ENCODE results near the gene CDC20B. TPM values are rescaled to one million over a fixed set of nuclear protein-coding genes. Genes with fewer than 3 reads are reported as not detected.
"Not testable (repeated sequence)": the region's sequence is repeated elsewhere in the genome, so short reads cannot be mapped to it uniquely, and the experiment has no call there.

The CDC20B gene
- polyA plus RNA-seq, 4 donors, result 0.54 to 0.95 (median 0.69) TPM

DNA sequence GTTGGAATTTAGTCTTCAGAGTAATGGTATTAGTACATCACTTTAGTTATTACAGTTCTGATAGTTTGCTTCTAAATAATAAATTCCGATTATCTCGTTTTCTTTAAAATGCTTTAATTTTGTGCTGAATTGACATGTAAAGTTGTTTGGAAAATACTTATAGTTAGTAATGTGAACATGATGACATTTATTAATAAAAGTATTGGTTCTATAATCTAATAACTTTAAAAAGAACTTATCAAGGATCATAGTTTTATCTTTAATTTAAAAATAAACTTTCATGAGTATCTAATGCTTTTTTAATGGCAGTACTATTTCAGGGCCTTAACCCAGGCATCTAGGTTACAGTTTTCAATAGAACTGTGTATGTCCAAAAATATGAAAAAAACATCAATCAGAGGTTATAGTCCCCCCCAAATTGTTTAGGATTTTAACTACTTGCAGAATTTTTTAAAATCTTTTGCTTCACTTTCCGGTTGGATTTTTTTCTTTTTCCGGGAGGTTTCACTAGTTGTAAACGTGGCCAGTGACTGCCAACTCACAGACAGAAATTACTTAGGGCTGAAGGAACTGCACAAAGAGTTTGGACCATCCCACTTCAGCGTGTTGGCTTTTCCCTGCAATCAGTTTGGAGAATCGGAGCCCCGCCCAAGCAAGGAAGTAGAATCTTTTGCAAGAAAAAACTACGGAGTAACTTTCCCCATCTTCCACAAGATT lies 12.3 kb downstream of the CDC20B start:
- peak in 2 of 4 donors; percentile 65 to 80 for DNase-seq (ENCODE audit: low read depth in 4 of 4, low spot score in 2 of 4)

DNA sequence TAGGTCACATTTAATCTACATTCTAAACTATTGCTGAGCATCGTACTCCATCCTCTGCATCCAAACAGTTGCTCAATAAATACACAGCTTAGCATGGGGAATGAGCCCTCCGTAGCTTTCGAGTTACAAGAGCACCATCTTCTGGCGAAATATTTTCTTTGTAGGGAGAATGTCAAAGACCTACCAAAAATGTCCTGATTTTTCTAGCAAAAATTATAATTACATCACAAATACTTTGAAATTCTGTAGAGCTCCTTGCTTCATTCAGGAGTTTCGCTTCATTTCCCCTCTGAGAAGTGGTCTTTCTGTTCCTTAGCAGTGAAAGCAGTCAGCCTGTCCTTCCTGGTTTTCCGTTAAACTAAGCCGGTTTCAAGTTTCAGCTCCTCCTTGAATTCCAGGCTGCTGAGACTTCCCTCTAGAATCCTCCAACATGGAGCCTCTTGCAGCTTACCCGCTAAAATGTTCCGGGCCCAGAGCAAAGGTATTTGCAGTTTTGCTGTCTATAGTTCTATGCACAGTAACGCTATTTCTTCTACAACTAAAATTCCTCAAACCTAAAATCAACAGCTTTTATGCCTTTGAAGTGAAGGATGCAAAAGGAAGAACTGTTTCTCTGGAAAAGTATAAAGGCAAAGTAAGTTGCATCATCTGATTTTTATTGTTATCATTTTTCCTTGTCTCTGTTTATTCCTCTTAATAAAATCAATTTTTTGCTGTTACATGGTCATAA lies 13.0 kb downstream of the CDC20B start, which contains the start of gene GPX8:
TSS of gene GPX8 (plus strand) at position 409 of the 730 bp plus-strand sequence. CDS start at position 431, 22 bp downstream.
- peak in 3 of 4 donors; percentile 78 to 91 (median 88) for DNase-seq (ENCODE audit: low read depth in 4 of 4, low spot score in 2 of 4)

DNA sequence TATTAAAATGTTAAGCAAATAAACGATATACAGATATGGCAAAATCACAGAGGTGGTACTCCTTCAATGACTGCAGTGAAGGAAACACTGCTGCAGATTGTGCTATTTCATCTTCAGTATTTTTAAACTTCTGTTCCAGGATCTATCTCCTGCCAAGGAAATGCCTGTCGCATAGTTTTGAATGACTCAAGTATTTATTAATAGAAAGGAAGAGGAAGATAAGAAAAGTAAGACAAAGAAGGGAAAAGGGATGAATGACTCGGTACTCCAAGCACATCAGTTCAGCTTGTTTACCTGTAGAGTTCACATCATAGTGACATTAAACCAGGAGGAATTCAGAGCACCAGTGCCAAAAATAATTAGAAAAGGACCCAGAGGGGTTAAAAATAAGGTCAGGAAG lies 18.1 kb downstream of the CDC20B start:
- no peak for DNase-seq (ENCODE audit: low read depth in 4 of 4, low spot score in 2 of 4)

DNA sequence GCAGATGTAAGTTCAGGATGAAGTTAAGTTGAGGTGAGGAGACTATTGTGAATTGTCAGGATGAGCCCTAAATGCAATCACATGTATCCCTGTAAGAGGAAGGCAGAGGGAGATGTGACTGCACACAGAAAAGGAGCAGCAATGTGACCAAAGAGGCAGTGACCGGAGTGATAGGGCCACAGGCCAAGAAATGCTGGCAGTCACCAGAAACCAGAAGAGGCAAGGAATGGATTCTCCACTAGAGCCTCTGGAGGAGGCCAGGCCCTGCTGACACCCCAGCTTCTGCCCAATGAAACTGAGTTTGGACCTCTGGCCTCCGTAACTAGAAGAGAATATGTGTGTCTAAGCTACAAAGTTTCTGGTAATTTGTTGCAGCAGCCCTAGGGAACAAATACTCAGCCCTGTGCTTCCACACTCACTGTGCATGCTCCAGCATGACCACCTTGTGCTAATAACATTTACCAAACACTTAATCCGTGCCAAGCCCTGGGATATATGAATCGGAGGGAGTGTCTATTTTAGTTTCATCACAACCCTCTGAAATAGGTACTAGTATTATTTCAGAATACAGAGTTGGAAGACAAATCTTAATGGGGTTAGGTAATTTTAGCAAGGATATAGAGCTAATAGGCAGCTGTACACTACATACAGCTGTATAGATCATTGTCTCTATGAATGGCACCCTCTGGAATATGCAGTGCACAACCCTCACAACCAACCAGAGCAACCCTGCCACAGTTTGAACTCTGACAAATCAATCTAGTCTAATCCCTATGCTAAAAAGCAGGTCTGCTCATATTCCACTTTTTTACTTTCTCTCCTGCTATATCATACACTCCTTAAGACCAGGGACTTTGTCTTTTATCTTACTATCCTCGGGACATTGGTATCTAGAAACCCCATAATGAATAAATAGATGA lies 20.8 kb downstream of the CDC20B start:
- DNase-seq (ENCODE audit: low read depth in 4 of 4, low spot score in 2 of 4), result no peak

DNA sequence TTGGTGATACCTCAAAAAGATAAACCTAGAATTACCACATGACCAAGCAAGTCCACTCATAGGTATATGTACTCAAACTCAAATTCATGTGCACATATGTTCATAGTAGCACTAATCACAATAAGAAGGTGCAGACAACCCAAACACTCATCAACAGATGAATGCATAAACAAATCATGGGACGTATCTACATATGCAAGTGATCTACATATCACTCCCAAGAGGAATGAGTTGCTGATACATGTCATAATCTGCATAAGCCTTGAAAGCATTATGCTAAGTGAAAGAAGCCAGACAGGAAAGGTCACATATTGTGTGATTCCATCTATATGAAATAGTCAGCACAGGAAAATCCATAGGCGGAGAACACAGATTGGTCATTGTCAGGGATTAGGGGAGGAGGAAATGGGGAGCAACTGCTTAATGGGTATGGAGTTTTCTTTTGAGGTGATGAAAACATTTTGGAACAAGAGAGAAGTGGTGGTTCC lies 23.6 kb downstream of the CDC20B start:
- no peak for DNase-seq (ENCODE audit: low read depth in 4 of 4, low spot score in 2 of 4)

DNA sequence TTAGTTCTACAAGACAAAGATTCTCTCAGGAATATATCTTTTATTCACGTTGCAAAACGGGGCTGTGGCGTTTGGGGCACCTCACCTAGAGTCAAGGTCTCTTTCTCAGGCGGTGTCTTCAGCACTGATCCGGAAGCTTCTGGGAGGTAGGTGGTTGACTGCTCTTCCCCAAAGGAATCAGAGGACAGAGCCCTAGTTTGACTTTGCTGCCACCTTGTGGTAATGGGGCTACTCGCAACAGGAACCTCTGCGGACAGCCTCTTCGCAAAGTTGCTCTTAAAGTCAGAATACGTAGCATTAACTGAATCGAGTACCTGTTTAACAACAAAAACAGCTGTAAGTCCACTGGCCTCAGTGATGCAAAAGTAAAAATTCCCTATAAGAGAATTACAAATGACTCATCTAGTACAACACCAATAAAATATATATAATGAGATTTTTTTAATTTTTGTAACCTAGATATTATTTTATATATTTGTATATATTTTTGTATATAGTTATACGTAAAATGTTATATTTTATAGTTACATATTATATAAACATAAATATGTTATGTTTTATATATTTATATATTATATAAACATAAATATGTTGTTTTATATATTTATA lies 26.3 kb downstream of the CDC20B start:
- peak; percentile 48 to 86 (median 75) for DNase-seq (ENCODE audit: low read depth in 4 of 4, low spot score in 2 of 4)

DNA sequence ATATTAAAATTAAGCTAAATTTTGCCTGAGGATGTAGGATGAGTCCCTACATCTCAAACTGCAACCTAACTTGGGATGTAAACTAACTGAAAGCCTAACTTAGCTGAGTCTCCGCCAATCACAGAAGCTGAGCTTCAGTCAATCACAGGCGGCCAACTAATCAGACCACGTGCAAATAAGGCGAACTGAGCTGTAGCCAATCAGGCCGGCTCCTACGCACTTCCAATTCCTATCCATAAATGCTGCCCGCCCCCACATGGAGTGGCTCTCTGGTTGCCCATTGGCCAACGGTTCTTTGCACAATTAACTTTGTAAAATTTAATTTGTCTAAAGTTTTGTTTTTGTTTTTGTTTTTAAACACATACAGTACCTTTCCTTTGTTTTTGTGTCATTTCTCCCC lies 26.9 kb downstream of the CDC20B start:
- no peak for DNase-seq (ENCODE audit: low read depth in 4 of 4, low spot score in 2 of 4)

DNA sequence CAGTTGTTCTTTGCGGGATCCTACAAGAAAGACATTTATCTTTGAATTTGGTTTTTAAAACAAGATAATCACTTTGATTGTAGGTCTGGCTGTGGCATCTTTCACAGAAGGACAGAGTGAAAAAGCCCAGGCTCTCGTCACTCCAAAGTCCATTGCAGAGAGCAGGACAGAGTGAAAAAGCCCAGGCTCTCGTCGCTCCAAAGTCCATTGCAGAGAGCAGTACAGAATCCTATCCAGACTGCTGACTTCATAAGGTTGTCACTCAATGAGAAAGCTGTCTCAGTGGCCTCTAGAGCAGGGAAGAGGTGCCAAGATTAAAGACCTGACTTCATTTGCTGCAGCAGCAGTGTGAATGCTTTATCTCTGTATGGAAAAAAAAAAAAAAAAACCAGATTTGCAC lies 29.4 kb downstream of the CDC20B start:
- no peak for DNase-seq (ENCODE audit: low read depth in 4 of 4, low spot score in 2 of 4)

DNA sequence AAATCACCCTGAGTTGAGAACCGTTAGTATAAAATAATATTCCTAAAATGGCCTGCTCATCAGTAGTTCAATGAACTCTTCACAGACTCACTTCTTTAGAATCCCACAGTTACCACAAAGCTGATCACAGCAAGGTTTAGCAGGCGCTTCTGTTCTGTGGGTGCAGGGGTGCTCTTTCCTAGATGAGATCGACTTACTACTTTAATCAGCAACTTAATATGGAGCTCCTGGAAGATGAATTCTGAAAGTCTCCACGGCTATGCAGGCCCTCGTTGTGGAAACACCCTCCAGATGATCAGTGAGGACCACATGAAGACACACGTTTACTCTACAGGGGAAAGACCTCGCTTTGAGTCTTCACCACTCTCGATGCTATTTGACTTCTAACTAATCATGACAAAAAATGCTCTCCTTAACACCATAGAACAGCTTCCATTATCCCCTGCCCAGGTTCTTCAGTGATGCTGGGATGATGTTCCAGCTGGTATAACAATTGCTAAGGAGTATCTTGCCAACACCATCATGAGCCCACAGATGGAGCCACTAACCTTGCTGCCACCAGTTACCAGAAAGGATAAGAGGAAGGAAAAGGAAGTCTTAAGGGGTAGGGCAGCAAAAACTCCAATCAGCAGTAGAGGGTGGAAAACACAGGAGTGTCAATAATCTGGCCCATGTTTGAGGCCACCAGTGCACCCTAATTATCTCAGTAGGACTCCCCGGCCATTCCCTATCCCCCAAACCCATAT lies 30.9 kb downstream of the CDC20B start:
- DNase-seq (ENCODE audit: low read depth in 4 of 4, low spot score in 2 of 4), result no peak

DNA sequence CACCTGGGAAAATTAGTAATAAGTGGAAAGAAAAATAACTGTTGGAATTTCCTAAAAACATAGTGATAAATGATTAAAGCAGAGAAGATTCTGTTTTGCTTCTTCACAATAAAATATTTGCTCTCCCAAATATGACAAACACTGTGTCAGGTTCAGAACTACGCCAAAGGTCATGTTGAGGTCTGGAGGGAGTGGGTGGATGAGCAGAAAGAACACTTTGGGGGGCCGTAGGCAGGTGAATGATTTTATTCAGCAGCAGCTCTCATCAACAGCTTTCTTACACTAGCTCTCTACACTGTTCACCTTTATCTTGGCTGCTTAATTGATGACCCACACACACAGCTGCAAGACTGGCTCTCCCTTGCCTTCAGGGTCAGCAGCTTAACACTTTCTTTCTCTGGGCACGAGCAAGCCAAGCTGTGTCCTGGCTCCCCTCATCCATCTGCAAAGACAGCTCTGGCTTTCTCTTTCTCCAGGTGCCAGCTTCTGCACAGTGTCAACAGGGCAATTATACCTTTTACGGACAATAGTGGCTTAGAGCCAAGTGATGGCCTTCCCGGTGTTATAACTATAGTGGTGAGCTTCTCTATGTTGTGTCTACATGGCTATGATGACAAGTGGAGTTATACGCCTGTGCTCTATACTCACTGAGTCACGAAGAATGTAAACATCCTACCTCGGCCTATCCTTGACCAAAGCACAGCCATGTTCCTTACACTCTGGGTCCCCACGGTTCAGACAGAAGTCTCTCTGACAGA lies 31.9 kb downstream of the CDC20B start:
- DNase-seq (ENCODE audit: low read depth in 4 of 4, low spot score in 2 of 4), result no peak

DNA sequence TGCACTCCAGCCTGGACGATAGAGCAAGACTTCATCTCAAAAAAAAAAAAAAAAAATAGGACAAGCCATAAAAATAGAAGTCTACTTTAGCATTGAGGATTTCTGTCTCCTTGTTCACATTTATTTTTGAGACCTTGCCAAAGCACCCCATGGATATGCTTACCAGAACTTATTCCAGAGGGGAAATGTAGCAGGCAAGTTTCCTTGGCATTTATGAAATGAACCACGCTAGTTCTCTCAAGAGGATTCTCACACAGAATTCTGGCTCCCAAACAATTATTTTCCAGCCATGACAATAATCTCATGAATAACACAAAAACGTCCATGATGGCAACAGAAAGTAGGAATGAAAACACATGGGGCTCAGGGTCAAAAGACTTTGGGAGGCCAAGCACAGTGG lies 36.5 kb downstream of the CDC20B start:
- DNase-seq (ENCODE audit: low read depth in 4 of 4, low spot score in 2 of 4), result no peak

DNA sequence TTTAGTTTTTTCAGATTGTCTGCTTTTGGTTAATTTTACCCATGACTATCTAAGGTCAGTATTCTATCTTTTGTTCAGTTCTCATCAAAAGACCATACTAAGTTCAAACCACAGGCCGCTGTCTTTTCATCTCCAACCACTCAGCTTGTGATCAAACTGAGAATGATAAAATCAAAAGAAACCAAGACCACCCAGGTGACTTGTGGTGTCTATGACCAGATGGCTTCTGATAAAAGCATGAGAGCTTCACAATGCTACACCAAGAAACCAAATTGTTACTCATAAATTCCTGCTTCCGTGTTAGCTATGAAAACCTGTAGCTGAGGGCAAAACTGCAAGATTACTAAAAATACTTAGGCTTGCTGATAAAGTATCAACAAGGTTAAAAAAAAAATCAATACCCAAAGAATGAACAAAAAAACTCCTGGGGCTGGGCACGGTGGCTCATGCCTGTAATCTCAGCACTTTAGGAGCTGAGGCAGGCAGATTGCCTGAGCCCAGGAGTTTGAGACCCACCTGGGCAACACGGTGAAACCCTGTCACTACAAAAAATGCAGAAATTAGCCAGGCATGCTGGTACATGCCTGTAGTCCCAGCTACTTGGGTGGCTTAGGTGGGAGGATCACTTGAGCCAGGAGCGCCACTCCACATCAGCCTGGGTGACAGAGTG lies 38.8 kb downstream of the CDC20B start:
- DNase-seq (ENCODE audit: low read depth in 4 of 4, low spot score in 2 of 4), result no peak

DNA sequence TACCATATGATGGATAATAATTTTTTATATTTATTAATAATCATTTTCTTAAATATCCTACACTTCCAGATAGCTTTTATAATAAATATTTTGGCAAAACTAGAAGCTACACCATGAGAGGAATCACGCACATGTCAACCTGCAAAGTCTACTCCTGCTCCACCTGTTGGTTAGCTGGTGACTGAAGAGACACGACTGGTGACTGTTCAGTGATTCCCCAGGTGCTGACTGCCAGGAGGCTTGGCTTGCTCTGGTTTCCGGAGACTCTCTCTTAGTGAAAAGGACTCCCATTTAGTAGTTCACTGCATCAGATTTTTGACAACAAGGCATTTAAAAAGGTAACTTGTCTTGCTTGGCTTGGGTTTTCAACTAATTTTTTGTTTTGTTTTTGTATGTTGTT lies 49.6 kb downstream of the CDC20B start:
- DNase-seq (ENCODE audit: low read depth in 4 of 4, low spot score in 2 of 4), result no peak

DNA sequence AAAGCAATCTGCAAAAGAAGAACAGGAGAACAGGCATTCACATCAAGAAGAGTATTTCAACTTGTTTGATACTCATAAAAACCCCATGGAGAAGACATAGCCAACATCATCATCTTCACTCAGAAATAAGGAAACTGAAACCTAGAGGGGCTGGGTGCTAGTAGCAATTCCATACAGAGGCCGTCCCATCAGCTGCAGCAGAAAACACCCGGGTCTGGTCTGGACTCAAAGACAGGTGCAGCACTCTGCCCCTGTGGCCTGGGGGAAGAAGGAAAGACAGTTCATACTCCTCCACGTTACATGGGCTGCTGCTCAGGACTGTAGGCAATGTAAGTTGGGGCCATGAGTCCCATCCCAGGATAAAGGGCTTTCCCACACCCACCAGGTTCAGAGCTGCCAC lies 58.9 kb downstream of the CDC20B start:
- no peak for DNase-seq (ENCODE audit: low read depth in 4 of 4, low spot score in 2 of 4)

DNA sequence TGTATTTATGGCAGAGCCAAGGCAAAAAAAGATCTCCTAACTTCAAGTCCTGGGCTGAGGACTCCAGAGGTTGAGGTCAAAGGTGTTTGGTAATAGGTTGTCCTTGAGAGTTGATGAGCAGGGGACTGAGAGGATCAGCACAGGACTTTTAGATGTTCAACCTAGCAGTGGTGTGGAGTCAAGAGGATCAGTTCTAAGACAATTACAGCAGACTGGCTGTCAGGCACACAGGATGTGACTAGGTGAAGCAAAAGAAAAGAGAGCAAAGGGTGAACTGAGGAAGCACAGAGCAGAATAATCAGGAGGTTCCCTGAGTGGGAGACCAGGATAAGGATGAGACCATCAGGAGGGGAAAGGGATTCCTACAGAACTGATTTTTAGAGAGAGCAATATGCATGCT lies 59.6 kb downstream of the CDC20B start:
- DNase-seq (ENCODE audit: low read depth in 4 of 4, low spot score in 2 of 4), result no peak

DNA sequence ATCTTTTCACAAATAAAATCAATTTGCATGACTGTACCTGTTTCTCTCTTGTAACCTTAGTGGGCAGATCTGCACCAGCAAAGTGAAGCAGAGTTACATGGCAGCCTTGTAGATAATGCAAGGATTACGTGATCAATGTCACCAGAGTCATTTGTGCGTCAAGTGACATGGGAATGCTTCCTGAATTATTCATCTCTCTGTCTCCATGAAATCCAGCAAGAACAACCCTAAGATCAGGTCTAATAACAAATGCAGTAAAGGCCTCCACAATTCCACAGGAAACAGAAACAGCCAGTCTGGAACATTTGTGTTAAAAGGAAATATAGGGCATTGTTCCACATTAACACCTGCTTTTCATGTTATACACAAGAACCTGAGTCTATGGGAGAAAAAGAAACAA lies 62.8 kb downstream of the CDC20B start:
- DNase-seq (ENCODE audit: low read depth in 4 of 4, low spot score in 2 of 4), result no peak

DNA sequence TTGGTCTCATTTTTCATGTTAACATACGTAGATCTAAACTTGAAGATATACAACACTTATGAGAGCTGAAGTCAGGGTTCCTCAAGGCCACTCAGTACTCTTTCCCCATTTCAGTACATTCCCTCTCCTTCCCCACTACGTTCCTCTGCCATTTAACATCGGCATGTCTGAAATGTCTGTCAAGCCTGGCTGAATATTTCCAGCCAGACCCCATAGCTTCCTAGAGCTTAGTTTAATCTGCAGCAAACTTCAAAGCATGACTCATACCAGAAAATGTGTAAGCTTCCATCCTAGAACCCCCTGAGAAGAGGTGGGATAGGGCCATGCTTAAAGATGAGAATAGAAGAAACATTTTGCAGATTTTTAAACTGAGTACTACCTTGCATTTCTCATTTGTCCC lies 64.3 kb downstream of the CDC20B start:
- no peak for DNase-seq (ENCODE audit: low read depth in 4 of 4, low spot score in 2 of 4)

DNA sequence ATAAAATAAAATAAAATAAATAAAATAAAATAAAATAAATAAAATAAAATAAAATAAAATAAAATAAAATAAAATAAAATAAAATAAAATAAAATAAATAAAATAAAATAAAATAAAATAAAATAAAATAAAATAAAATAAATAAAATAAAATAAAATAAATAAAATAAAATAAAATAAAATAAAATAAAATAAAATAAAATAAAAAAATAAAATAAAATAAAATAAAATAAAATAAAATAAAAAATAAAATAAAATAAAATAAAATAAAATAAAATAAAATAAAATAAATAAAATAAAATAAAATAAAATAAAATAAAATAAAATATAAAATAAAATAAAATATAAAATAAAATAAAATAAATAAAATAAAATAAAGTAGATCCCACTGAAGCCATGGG lies 67.0 kb downstream of the CDC20B start:
- DNase-seq (ENCODE audit: low read depth in 4 of 4, low spot score in 2 of 4), result not testable (repeated sequence)
